ENCODE results near the gene MAP4K2. TPM values are rescaled to one million over a fixed set of nuclear protein-coding genes. Genes with fewer than 3 reads are reported as not detected.
A peak's percentile ranks its signal among the peaks of the same experiment; 100 is the strongest.
"Not testable (repeated sequence)": the region's sequence is repeated elsewhere in the genome, so short reads cannot be mapped to it uniquely, and the experiment has no call there.

The MAP4K2 gene
- 10 to 100 TPM; 14.9 to 23.3 (median 19.5) TPM for polyA plus RNA-seq (ENCODE audit: insufficient read length in 3 of 3)
- long read RNA-seq, donor 1 = 0 reads
- long read RNA-seq, donor 2 = 0 reads
- long read RNA-seq, donor 3, full-length matches to known transcripts = 1 of 1 reads
- long read RNA-seq, donor 3, partial matches to known transcripts = 0 of 1 reads
- long read RNA-seq, donor 3, other reads (novel, unspliced or antisense) = 0 of 1 reads
- long read RNA-seq, donor 4 = 0 reads
- long read RNA-seq, donor 5 = 0 reads
- long read RNA-seq, donor 6 = 0 reads
- long read RNA-seq, donor 7 = 0 reads
- long read RNA-seq, donor 8 = 0 reads
- long read RNA-seq, donor 9 = 0 reads
- long read RNA-seq, donor 10 = 0 reads
- long read RNA-seq, donor 11, full-length matches to known transcripts = 1 of 1 reads
- long read RNA-seq, donor 11, partial matches to known transcripts = 0 of 1 reads
- long read RNA-seq, donor 11, other reads (novel, unspliced or antisense) = 0 of 1 reads
- long read RNA-seq, donor 12 = 0 reads
- long read RNA-seq, donor 13 = 0 reads
- long read RNA-seq, donor 14 = 0 reads
- long read RNA-seq, donor 15 = 0 reads
- long read RNA-seq, donor 16, full-length matches to known transcripts = 1 of 1 reads
- long read RNA-seq, donor 16, partial matches to known transcripts = 0 of 1 reads
- long read RNA-seq, donor 16, other reads (novel, unspliced or antisense) = 0 of 1 reads

DNA sequence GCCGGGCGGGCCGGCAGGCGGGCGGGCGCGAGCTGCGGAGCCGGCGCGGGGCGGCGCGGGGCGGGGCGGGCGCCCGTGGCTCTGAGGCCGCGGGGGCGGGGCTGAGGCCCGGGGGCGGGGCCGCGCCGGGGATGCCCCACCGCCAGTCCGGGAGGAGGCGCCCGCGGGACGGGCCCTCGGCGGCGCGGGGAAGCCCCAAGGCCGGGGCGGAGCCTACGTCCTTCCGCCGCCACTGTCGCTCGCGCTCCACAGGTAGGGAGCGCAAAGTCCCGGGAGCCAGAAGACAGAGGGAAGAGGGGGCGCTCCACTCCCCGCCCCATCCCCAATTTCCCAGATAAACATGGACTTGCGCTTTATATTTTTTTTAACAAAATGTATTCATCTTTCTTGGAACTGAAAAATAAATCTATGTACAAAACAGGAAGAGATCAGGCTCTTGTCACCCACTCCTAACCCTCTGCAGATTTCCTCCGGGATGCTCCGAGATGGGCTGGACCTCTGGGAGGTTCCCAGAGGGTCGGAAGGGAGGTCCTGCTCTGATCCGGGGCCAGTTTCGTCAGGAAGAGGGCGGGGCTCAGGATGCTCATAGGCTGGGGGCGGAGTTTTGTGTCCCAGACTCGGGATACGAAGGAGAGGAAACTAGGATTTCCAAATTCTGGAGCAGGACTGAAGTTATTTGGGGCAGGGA is at the start of gene MAP4K2:
Gene MAP4K2, minus strand, starts transcription at position 57 of the 688 bp plus-strand sequence. CDS start 65 bp downstream, outside the sequence.
- peak in 10 of 11 donors; percentile 69 to 84 (median 78) for DNase-seq (ENCODE audit: extremely low read depth in 1 of 11, low read depth in 9 of 11, low spot score in 4 of 11)

DNA sequence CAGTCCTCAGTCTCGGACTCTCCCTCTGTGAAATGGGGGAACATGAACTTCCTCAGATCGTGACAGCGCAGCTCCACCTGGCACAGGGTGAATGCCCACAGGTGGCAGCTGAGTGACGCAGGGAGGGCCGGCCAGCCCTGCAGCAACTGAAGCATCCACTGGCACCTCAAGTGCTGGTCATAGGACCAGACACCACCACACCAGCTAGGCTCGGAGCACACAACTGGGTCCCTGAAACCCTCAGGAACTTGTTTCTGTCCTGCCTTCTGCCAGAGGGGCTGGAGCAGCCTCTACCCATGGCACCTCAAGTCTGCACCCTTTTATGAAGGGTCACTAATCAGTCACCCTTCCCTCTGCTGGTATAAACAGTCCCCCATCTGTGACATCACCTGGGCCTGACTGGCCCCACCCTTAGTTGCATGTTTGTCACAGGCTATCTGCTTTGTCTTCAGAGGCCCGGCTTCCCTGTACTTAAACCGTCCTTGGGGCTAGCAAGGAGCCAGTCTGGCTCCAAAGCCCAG is 48.9 kb upstream of the MAP4K2 start:
- DNase-seq (ENCODE audit: extremely low read depth in 1 of 11, low read depth in 9 of 11, low spot score in 4 of 11) = no peak

DNA sequence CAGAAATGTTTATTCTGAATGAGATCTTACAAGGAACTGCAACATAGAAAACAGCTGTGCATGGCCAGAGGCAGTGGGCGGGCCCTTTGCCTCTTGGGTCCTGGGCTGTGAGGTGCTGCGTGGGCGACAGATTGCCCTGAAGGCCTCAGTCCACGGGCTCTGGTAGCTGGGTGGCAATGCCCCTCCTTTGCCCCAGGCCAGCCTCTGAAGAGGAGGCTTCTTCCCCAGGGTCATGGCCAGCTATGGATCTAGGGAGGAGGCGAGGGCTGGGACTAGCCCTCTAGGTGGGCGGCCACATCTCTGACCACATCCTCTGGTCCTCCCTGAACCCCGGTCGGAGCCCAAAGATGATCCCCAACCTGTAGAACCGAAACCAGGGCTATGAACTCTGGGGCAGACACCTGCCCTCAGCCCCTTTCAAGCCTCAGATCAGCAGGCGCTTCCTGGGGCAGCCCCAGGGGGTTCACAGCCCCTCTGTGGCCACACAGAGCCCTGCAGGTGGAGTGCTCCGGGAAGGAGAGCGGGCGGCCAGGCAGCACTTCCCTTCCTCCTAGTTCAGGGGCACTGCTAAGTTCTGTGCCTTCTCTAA is 48.1 kb upstream of the MAP4K2 start:
- DNase-seq (ENCODE audit: extremely low read depth in 1 of 11, low read depth in 9 of 11, low spot score in 4 of 11) = no peak

DNA sequence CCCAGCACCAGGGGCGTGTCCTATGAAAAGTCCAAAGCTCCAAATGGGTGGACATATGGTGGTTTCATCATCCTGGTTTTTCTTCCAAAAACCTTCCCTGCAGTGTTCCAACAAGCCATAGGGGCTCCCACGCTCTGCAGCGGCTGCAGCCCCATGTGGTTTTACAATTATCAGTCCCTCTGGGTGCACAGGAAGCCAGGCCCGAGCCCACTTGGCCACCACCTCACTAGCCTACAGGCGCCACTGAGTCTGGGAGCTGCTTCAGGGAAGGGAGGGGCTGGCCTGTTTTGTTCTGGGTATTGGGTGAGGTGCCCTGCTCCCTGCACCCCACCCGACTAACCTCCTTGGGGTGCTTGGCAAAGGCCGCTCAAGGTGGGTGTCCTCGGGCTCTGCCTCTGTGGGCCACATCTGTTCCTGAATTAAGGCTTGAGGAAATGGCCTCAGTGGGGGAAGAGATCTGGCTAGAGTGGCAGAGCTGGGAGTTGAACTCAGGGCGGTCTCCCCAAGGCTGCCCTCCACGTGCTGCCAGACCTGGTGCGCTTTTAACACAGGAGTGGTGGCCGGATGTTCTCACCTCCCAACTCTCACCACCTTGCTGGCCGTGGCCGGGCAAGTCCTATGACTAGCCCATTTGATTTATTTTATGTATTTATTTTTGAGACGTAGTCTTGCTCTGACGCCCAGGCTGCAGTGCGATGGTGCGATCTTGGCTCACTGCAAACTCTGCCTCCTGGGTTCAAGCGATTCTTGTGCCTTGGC is 46.8 kb upstream of the MAP4K2 start:
- DNase-seq (ENCODE audit: extremely low read depth in 1 of 11, low read depth in 9 of 11, low spot score in 4 of 11) = no peak

DNA sequence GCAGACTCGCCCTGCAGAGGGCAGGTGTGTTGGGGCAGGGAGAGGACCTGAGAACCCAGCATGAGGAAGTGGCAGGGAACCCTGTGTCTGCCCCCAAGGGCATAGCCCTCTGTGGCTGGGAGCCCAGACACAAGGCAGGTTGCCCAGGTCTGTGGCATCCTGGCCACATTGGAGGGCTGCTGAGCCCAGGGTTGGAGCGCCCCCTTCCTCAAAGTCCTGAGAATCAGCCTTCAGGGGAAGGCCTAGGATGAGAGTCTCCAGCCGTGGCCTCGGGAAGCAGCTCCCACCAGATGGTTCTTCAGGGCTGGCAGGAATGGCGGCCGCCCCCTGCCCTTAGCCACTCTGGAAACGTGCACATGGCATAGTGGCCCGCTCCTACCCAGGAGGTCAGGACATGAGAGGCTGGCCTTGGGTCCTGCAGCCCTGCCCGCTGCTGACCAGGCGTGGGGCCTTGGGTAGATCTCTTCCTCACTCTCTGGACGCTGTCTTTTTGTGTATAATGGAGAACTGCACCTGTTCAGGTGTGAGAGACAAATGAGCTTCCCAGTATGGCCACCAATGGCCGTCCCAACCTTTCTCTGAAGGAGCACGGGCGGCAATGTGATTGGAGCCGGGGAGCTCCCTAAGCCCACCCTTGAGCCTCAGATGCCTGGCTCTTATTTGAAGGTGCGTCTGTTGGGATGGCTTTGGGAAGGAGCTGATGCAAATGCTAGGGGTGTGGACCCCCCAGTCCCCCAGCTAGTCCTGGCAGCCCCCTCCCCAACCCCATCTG is 46.0 kb upstream of the MAP4K2 start:
- DNase-seq (ENCODE audit: extremely low read depth in 1 of 11, low read depth in 9 of 11, low spot score in 4 of 11) = no peak

DNA sequence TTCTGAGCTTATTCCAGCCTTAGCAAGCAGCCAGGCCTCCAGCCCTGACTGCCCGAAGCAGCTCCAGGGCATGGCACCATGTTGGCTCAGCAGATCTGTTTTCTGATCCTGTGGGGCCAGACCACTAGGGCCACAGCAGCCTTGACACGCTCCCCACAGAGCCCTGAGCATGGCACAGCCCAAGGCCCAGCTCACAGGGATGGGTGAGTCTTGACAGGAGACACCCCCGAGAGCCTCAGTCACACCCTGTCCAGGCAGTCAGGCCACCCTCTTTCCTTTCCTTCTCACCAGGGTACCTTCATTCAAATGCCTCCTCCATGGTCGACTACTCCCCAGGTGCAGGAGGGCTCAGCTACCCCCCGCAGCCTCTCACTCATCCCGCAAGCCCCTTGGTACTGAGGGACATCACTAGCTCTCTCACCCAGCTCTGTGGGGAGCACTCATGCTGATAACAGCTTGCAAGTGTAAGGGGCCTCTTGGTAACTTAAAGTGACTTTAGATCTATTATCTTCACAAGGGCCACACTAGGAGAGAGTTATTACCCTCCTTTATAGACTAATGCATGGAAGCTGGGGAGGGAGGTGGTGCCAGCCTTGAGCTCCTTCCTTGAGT is 45.3 kb upstream of the MAP4K2 start:
- DNase-seq (ENCODE audit: extremely low read depth in 1 of 11, low read depth in 9 of 11, low spot score in 4 of 11) = no peak

DNA sequence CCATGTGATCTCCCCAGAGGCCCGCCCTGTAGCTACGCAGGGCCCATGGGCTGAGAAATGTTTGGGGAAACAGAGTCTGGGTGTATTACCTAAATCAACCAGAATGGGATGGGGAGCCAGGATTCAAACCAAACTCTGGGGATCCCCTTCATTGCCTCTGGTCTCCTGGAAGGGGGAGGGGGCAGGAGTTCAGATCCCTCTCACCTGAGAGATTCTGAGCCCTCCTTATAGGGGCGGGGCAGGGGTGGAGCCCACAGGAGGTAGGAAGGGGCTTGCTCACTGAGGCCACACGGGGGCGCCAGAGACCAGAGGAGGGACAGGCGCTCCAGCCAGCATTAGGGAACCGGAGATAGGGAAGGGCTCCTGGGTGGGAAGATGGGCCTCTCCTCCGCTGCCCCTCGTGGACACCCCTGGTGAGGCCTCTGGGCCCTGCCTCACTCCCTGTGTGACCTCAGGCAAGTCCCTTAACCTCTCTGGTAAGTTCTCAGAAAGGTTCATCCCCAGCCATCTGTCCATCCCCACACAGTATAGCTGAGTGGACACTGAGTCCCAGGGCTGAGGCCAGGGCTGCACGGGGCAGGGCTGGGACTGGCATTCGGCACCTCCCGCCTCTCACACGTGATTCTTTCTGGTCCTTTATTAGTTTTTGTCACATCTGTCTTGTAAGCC is 44.1 kb upstream of the MAP4K2 start:
- peak; percentile 61 to 93 (median 83) for DNase-seq (ENCODE audit: extremely low read depth in 1 of 11, low read depth in 9 of 11, low spot score in 4 of 11)

DNA sequence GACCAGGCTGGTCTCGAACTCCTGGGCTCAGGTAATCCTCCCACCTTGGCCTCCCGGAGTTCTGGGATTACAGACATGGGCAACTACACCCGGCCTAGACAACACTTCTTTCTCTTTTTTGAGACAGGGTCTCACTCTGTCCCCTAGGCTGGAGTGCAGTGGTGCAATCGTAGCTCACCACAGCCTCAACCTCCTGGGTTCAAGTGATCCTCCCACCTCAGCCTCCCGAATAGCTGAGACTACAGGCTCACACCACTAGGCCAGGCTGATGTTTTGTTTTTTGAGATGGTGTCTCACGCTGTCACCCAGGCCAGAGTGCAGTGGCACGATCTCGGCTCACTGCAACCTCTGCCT is 42.7 kb upstream of the MAP4K2 start:
- not testable (repeated sequence) for DNase-seq (ENCODE audit: extremely low read depth in 1 of 11, low read depth in 9 of 11, low spot score in 4 of 11)

DNA sequence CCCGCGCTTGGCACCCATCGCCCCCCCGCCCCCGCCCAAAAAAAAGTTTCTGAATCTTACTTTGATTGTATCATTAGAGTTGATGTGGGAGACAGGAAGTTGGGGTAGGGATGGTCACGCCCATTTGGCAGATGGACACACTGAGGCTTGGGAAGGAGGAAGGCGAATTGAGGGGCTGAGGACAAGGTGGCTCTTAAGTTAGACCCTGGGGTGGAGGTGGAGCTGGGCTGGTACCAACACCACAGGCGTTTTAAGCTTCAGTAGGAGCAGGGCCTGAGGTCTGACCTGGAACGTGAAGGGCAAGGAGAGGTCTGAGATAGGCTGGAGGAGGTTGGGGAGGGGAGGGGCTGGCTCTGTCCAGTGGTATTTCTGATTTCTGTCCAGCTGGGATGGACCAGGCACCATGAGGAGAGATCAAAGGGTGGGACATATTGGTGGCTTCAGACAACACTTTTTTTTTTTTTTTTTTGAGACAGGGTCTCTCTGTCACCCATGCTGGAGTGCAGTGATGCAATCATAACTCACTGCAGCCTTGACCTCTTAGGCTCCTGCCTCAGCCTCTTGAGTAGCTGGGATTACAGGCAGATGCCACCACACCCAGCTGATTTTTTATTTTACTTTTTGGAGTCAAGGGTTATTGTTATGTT is 42.2 kb upstream of the MAP4K2 start:
- DNase-seq (ENCODE audit: extremely low read depth in 1 of 11, low read depth in 9 of 11, low spot score in 4 of 11) = no peak

DNA sequence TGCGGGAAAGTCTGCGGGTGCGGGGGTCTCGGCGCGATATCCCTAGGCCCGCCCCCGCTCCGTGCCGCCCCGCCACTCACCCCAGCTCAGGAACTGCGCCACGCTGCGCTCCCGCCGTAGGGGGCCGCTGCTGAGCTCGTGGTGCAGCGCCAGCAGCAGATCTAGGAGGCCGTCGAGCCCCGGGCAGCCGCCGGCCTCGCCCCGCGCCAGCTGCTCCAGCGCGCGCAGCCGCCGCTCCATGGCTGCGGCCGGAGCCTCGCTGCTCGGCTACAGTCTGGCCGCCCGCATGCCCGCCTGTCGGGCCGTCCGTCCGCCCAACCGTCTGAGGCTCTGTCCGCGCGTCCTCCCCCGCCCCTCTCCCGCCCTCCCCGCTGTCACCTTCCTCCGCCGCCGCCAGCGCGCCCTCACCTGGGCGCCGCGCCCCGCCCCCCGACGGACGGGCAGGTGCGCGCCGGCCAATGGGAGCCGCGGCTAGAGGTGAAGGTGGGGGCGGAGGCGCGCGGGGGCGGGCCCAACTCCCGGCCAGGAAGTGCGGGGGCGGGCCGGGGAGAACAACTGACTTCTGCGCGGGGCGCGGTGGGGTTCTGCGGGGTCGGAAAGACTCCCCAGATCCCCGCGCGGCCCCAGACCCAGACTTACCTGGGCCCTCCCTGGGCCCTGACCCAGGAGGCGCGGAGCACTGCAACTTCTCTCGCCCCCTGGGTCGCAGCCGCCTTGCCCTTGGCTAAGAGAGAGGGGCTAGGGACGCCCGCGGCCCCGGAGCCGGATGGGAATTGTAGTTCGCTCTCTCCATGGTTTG is 41.5 kb upstream of the MAP4K2 start, which contains the start of gene CDC42BPG:
Gene CDC42BPG, minus strand, starts transcription at position 324 of the 799 bp plus-strand sequence. Its CDS starts 84 bp downstream, at position 240.
- peak in 5 of 11 donors; percentile 58 to 74 (median 62) for DNase-seq (ENCODE audit: extremely low read depth in 1 of 11, low read depth in 9 of 11, low spot score in 4 of 11)

DNA sequence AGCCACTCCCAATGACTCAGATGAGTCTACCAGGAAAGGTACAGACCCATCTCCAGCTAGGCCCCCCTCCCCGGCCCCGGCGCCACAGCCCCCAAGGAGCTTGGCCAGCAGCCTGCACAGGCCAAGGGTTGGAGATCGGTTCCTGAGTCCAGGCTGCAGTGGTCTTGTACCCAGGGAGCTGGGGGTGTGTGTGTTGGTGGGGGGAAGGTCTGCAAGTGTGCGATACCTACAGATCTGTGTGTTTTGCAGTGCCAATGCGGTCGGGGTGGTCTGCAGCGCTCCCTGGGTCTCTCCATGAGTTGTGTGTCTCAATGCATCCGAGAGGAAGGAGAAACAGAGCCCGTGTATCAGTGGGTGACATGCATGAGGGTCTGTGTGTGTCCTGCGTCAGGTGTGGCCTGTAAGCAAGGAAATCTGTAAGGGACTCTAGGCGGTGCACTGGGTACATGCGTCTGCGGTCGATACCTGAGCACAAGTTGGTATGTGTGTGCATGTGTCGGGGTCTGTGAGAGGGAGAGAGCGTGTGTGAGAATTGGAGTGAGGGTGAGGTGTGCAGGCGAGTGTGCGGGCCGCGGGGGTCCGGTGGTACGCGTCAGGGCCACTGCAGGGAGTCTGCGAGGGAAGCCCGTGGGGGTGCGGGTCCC is 40.8 kb upstream of the MAP4K2 start:
- no peak for DNase-seq (ENCODE audit: extremely low read depth in 1 of 11, low read depth in 9 of 11, low spot score in 4 of 11)

DNA sequence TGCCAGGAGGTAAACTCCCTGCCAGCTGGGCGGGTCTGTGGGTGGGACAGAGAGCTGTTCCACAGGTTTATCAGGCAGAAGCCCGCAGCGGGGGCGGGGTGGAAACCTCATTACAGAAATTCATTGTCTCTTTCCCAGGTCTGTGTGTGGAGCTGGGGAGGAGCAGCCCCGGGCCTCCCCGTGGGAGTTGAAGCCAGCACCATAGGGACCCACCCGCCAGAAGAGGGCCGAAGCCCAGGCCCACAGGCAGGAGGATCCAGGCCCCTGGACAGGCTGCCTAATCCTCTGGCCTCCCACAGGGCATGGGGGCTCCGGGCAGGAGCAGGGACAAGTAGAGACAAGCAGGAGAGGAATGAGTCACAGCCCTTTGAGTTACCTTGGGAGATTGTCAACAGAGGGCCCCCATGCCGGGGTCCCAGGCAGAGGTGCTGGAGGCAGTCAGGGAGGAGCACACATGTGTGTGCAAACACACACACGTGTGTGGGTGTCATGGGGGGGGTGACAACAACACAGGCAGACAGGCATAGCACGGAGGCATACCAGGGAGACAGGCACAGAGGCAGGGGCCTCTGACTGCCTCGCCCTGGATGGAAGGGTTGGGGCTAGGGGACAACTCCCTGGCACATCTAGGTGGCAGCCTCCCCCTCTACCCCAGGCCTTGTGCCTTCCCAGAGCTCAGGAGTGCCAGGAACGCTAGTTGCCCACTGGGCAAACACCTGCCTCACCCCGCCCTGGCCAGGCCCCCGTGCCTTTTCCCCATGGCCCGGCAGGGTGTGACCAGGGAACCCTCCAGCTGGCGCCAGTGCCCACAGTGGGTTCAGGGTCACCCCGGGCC is 40.1 kb upstream of the MAP4K2 start:
- DNase-seq (ENCODE audit: extremely low read depth in 1 of 11, low read depth in 9 of 11, low spot score in 4 of 11) = no peak

DNA sequence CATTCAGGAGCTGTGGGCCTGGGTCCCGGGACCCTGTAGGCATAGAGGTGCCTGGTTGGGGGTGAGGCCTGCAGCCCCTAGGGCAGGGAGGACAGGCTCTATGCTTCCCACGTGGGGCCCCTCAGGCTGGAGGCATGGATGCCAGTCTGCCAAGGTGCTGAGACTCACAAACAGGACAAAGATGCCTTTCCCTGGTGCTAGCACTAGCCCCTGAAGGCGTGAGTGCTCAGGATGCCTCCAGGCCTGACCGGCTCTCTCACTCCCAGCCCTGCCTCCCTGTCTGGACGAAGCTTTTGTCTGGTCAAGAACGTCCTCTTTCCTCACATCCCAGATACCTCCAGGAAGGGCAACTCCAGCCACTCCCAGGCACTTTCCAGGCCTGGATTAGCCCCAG is 39.3 kb upstream of the MAP4K2 start:
- no peak for DNase-seq (ENCODE audit: extremely low read depth in 1 of 11, low read depth in 9 of 11, low spot score in 4 of 11)

DNA sequence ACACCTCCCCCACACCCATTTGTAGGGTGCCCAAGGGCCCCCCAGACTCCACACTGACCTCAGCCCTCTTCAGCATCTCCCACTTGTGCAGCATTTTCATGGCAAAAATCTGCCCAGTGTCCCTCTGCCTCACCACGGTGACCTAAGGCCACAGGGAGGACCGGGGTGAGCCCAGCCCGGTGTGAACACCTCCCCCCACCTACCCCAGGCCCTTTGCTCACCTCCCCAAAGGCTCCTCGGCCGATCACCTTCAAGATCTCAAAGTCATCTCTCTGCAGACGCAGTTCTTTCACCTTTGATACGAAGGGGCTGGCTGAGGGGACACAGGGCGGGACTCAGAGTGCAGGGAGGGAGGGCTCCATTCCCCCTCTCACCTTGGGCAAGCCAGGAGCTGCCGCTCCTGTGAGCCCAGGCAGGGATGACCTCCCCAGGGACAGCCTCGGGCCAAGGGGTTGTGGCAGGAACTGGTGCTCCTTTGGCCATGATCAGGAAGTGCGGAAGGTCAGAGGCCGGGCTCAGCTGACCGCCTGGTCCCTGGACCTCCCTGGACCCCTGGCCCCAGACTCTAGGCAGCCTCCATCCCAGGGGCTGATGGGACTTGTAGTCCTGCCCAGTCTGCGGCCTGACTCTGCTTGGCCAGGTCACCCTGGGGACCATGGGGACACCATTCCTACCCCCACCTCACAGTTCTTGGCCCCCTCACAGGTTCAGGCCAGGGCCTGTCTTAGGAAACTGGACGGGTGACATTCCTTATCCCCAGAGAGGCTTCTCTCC is 38.8 kb upstream of the MAP4K2 start:
- no peak for DNase-seq (ENCODE audit: extremely low read depth in 1 of 11, low read depth in 9 of 11, low spot score in 4 of 11)
